Left ventricle myocardium inferior (tissue), 1 donor: ENCODE results near the gene MYG1. TPM values are rescaled to one million over a fixed set of nuclear protein-coding genes. Genes with fewer than 3 reads are reported as not detected.

ENCODE experiments used
- DNase-seq: peaks from one replicate; pipeline ENCODE4 v3.0.0-alpha.2; 2020
- H3K27ac ChIP-seq: fragments of 200-600 bp; replicated peaks from 2 replicates; pipeline ENCODE4 v1.8.0; 2021
- H3K27me3 ChIP-seq: fragments of 200-600 bp; 2 replicates; pipeline ENCODE4 v1.8.0; 2021; ENCODE audit warnings: low read depth
- H3K36me3 ChIP-seq: fragments of 200-600 bp; 2 replicates; pipeline ENCODE4 v1.8.0; 2021
- H3K4me1 ChIP-seq: fragments of 200-600 bp; 2 replicates; pipeline ENCODE4 v1.8.0; 2021
- H3K4me3 ChIP-seq: fragments of 200-600 bp; 2 replicates; pipeline ENCODE4 v1.8.0; 2021; ENCODE audit warnings: mild to moderate bottlenecking, moderate library complexity
- H3K9me3 ChIP-seq: fragments of 200-600 bp; replicated peaks from 2 replicates; pipeline ENCODE4 v1.8.0; 2021
- CTCF ChIP-seq: fragments of 200-600 bp; IDR thresholded peaks from 2 replicates; pipeline ENCODE4 v1.8.0; 2021; ENCODE audit warnings: antibody characterized with exemption, mild to moderate bottlenecking, borderline replicate concordance
- intact Hi-C: fragments of 100-400 bp; cut with micrococcal nuclease; formaldehyde crosslinking; loops from one replicate; pipeline ENCODE4 v1.11.0; 2022
- total RNA-seq: library from RNA; stranded (reverse); fragmentation: NEBNext Ultra II Directional; extraction: Animal tissue kit (Norgen Biotek cat#: 25700); gene quantifications from one replicate; pipeline ENCODE4 v1.2.1, GENCODE V29; 2021
- donor health status: DM: no; HTN: yes; CAD: no; lungs with severe emphysema.

The MYG1 gene
- total RNA-seq, 1 donor from 2014 or later: 34.8 TPM

- no peak for TF ChIP-seq CTCF
- no peaks in the 10 kb centered on the region for H3K27me3 ChIP-seq
- H3K36me3 ChIP-seq: no peaks in the 10 kb centered on the region
- no peak overlapping the region for H3K27ac ChIP-seq
- DNase-seq: no peak
- intact Hi-C loops: no loop called here
- no peaks in the 10 kb centered on the region for H3K9me3 ChIP-seq
- H3K4me1 ChIP-seq: peaks cover 22% of the 10 kb centered on the region
- no peak overlapping the region for H3K4me3 ChIP-seq
These were observed 48.4 kb downstream of the MYG1 start for GRCh38 chr12:53347905-53348304.

GRCh38 chr12:53352331-53353256 is 53.1 kb downstream of the MYG1 start:
- intact Hi-C loops: loop anchor here (1.0 to 2.0 kb wide), 2 partner anchors 69 to 156 kb away; no protein-coding TSS in a partner anchor
- no peak overlapping the region for H3K27ac ChIP-seq
- no peak overlapping the region for H3K4me3 ChIP-seq

GRCh38 chr12:53353257-53353655 is 53.8 kb downstream of the MYG1 start:
- no peak for TF ChIP-seq CTCF
- DNase-seq: no peak
- no peaks in the 10 kb centered on the region for H3K27me3 ChIP-seq
- H3K9me3 ChIP-seq: no peaks in the 10 kb centered on the region
- intact Hi-C loops: loop anchor here (2.0 kb wide), 1 partner anchor 156 kb away; no protein-coding TSS in a partner anchor
- no peak overlapping the region for H3K27ac ChIP-seq
- H3K4me3 ChIP-seq: no peak overlapping the region
- no peaks in the 10 kb centered on the region for H3K4me1 ChIP-seq
- no peaks in the 10 kb centered on the region for H3K36me3 ChIP-seq

More at GRCh38 chr12:53352331-53353256, 53.1 kb downstream of the MYG1 start:
- no peaks in the 10 kb centered on the region for H3K27me3 ChIP-seq
- no peaks in the 10 kb centered on the region for H3K4me1 ChIP-seq
- no peaks in the 10 kb centered on the region for H3K9me3 ChIP-seq
- TF ChIP-seq CTCF: peak; percentile 89
- H3K36me3 ChIP-seq: no peaks in the 10 kb centered on the region
- peak; percentile 78 for DNase-seq

GRCh38 chr12:53355121-53355520 is 55.6 kb downstream of the MYG1 start:
- Histone ChIP-seq H3K36me3 (no peaks in the 10 kb centered on the region), H3K27me3 (no peaks in the 10 kb centered on the region), H3K27ac (no peak overlapping the region), H3K4me3 (no peak overlapping the region), H3K4me1 (no peaks in the 10 kb centered on the region), H3K9me3 (no peaks in the 10 kb centered on the region)
- no peak for DNase-seq
- intact Hi-C loops: no loop called here
- no peak for TF ChIP-seq CTCF

Other genes starting within 250 kb of the MYG1 start
- 109 TPM for gene TNS2, start 249.6 kb upstream of the MYG1 start, total RNA-seq
- gene SPRYD3, start 220.3 kb upstream of the MYG1 start, total RNA-seq: 49.1 TPM
- 53.0 TPM for gene IGFBP6, start 202.0 kb upstream of the MYG1 start, total RNA-seq
- not detected for gene SOAT2, start 196.2 kb upstream of the MYG1 start, total RNA-seq
- gene ZNF740, start 119.0 kb upstream of the MYG1 start, total RNA-seq: 26.5 TPM
- gene CSAD, start 118.8 kb upstream of the MYG1 start, total RNA-seq: 12.2 TPM
- gene ITGB7, start 92.4 kb upstream of the MYG1 start, total RNA-seq: 1.1 TPM
- gene RARG, start 67.5 kb upstream of the MYG1 start, total RNA-seq: 14.9 TPM
- 0.36 TPM for gene ESPL1, start 31.4 kb upstream of the MYG1 start, total RNA-seq
- 399 TPM for gene PFDN5, start 4.2 kb upstream of the MYG1 start, total RNA-seq
- 45.1 TPM for gene AAAS, start 21.9 kb downstream of the MYG1 start, total RNA-seq
- gene SP7, start 36.7 kb downstream of the MYG1 start, total RNA-seq: not detected
- gene SP1, start 80.5 kb downstream of the MYG1 start, total RNA-seq: 27.4 TPM
- gene AMHR2, start 124.2 kb downstream of the MYG1 start, total RNA-seq: 0.36 TPM
- gene PRR13, start 142.0 kb downstream of the MYG1 start, total RNA-seq: 53.1 TPM
- gene PCBP2, start 152.4 kb downstream of the MYG1 start, total RNA-seq: 530 TPM
- gene MAP3K12, start 199.8 kb downstream of the MYG1 start, total RNA-seq: 4.8 TPM
- 12.9 TPM for gene TARBP2, start 201.6 kb downstream of the MYG1 start, total RNA-seq
- not detected for gene NPFF, start 207.8 kb downstream of the MYG1 start, total RNA-seq